NCI-H748 (cell line): ENCODE data around the gene CERK.
"Not testable (repeated sequence)": the region's sequence is repeated elsewhere in the genome, so short reads cannot be mapped to it uniquely, and the experiment has no call there.

Experiments
- DNase-seq: peaks from one replicate; lab custom pipeline; 2025; ENCODE audit not compliant: unreplicated experiment; lab: John Stamatoyannopoulos, UW

Gene CERK

GRCh38 chr22:46650078-46650810 is 87.8 kb downstream of the CERK start:
- no peak for DNase-seq

GRCh38 chr22:46649141-46650077 is 88.6 kb downstream of the CERK start:
- DNase-seq: peak; percentile 61

- not testable (repeated sequence) for DNase-seq
These were observed 89.7 kb downstream of the CERK start for GRCh38 chr22:46648225-46648820.

- DNase-seq: no peak
These were observed 91.4 kb downstream of the CERK start for GRCh38 chr22:46646531-46647215.

- DNase-seq: not testable (repeated sequence)
These were observed 95.1 kb downstream of the CERK start for GRCh38 chr22:46642840-46643480.

- DNase-seq: no peak
These were observed 96.2 kb downstream of the CERK start for GRCh38 chr22:46641811-46642266.

- DNase-seq: no peak
These were observed 97.6 kb downstream of the CERK start for GRCh38 chr22:46640293-46641055.

GRCh38 chr22:46639843-46640242 is 98.2 kb downstream of the CERK start:
- DNase-seq: no peak

GRCh38 chr22:46638601-46639431 is 99.2 kb downstream of the CERK start:
- DNase-seq: peak; percentile 75

- DNase-seq: no peak
These were observed 100.1 kb downstream of the CERK start for GRCh38 chr22:46637711-46638600.

- DNase-seq: no peak
These were observed 101.6 kb downstream of the CERK start for GRCh38 chr22:46636221-46637002.

- DNase-seq: no peak
These were observed 102.3 kb downstream of the CERK start for GRCh38 chr22:46635756-46636155.

GRCh38 chr22:46634973-46635685 is 102.9 kb downstream of the CERK start:
- DNase-seq: not testable (repeated sequence)
